ENCODE data around the gene KCND3. TPM values are rescaled to one million over a fixed set of nuclear protein-coding genes. Genes with fewer than 3 reads are reported as not detected.

The KCND3 gene
- total RNA-seq, 4 donors from 2014 or later, result 4.8 to 11.1 (median 5.7) TPM

DNA sequence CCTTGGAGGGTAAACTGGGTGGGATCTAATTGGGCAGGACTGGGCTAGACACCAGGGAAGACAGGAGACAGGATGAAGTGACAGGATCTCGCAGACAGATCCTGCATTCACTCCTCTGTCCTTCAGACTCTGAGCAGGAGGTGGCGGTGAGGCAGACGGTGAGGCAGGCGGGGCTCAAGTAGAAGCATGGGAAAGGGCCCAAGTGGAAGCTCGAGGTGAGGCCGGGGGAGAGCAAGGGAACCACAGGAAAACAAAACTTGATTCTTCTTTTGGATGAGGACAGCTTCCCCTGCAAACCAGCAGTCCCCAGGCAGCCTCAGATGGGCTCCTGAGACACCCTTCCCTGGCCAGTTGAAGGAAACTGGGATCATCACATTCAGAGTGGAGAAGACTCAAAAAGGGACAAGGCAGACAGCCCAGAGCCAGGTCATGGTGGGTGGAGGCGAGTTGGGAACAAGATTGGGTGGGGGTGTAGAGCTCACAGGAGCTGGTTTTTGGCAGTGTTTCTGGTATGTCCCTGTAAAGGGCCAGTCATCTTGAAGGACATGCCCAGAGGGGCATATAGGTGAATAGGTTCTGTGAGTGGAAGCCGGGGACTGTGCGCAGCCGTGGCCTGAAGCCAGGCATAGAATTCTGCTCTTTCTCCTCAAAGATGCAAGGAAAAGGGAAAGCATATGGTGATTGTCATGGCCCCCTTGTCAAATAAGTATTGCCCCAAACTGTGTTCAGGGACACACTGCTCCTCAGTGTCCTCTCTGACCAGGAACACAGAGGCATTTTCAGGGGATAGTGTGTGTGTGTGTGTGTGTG, 268.3 kb downstream of the KCND3 start:
- TF ChIP-seq, protein P1, sequence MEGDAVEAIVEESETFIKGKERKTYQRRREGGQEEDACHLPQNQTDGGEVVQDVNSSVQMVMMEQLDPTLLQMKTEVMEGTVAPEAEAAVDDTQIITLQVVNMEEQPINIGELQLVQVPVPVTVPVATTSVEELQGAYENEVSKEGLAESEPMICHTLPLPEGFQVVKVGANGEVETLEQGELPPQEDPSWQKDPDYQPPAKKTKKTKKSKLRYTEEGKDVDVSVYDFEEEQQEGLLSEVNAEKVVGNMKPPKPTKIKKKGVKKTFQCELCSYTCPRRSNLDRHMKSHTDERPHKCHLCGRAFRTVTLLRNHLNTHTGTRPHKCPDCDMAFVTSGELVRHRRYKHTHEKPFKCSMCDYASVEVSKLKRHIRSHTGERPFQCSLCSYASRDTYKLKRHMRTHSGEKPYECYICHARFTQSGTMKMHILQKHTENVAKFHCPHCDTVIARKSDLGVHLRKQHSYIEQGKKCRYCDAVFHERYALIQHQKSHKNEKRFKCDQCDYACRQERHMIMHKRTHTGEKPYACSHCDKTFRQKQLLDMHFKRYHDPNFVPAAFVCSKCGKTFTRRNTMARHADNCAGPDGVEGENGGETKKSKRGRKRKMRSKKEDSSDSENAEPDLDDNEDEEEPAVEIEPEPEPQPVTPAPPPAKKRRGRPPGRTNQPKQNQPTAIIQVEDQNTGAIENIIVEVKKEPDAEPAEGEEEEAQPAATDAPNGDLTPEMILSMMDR (IDR thresholded peaks at IDR 0.05; ENCODE audit: low read depth), result no peak

Small RNAs within 50 kb of the gene (small RNA-seq; reads per million reads assigned to genes)
- gene INKA2, result 1.1 reads per million

Other genes starting within 250 kb of the KCND3 start
- 10 to 100 TPM; 16.8 to 24.4 (median 21.5) TPM for gene DDX20, start 233.8 kb downstream of the KCND3 start, total RNA-seq